Pulmonary artery endothelial cell (primary cell): ENCODE measurements around the gene CEP112. TPM values are rescaled to one million over a fixed set of nuclear protein-coding genes. Genes with fewer than 3 reads are reported as not detected.

Source experiments
- DNase-seq: peaks from one replicate; pipeline ENCODE4 v3.0.0-alpha.2; 2011; ENCODE audit warnings: low read depth, low spot score
- total RNA-seq: library from RNA; depleted of rRNA; stranded (reverse); fragments of >200 nt; gene quantifications from 2 replicates; pipeline ENCODE4 v1.2.3, GENCODE V29; 2014

CEP112 gene
- total RNA-seq, 1 donor from 2014 or later: 7.2 TPM

- no peak for DNase-seq
These were observed 19.3 kb upstream of the CEP112 start for GRCh38 chr17:66211047-66211810.

GRCh38 chr17:66210208-66210574 is 18.3 kb upstream of the CEP112 start:
- no peak for DNase-seq

- no peak for DNase-seq
These were observed 16.0 kb upstream of the CEP112 start for GRCh38 chr17:66207936-66208335.

GRCh38 chr17:66203274-66204015 is 11.5 kb upstream of the CEP112 start:
- no peak for DNase-seq

- peak; percentile 54 for DNase-seq
These were observed 8.8 kb upstream of the CEP112 start for GRCh38 chr17:66200685-66201092.

GRCh38 chr17:66198242-66198641 is 6.3 kb upstream of the CEP112 start:
- DNase-seq: no peak

- no peak for DNase-seq
These were observed 400 bp upstream of the CEP112 start for GRCh38 chr17:66192378-66192687.

GRCh38 chr17:66190738-66191592 is 968 bp downstream of the CEP112 start:
- no peak for DNase-seq

- no peak for DNase-seq
These were observed 4.2 kb downstream of the CEP112 start for GRCh38 chr17:66187718-66188117.

- no peak for DNase-seq
These were observed 6.1 kb downstream of the CEP112 start for GRCh38 chr17:66185862-66186261.

- no peak for DNase-seq
These were observed 7.5 kb downstream of the CEP112 start for GRCh38 chr17:66184392-66184791.

GRCh38 chr17:66183529-66183928 is 8.4 kb downstream of the CEP112 start:
- no peak for DNase-seq

GRCh38 chr17:66178642-66179041 is 13.3 kb downstream of the CEP112 start:
- DNase-seq: no peak

- no peak for DNase-seq
These were observed 14.9 kb downstream of the CEP112 start for GRCh38 chr17:66177048-66177447.

- no peak for DNase-seq
These were observed 16.0 kb downstream of the CEP112 start for GRCh38 chr17:66175892-66176291.

GRCh38 chr17:66172691-66173223 is 19.2 kb downstream of the CEP112 start:
- DNase-seq: no peak

GRCh38 chr17:66172144-66172543 is 19.8 kb downstream of the CEP112 start:
- DNase-seq: no peak

GRCh38 chr17:66171692-66172091 is 20.2 kb downstream of the CEP112 start:
- no peak for DNase-seq

GRCh38 chr17:66171172-66171571 is 20.8 kb downstream of the CEP112 start:
- DNase-seq: no peak

GRCh38 chr17:66169839-66170238 is 22.1 kb downstream of the CEP112 start:
- DNase-seq: no peak

- no peak for DNase-seq
These were observed 24.6 kb downstream of the CEP112 start for GRCh38 chr17:66167189-66167815.
